Calu3 (cell line): ENCODE results near the gene SHFL. TPM values are rescaled to one million over a fixed set of nuclear protein-coding genes. Genes with fewer than 3 reads are reported as not detected.

Experiments used
- BruUV-seq: library from RNA; stranded (reverse); fragments of 400-500 nt; replicated peaks from 2 replicates; lab custom pipeline; 2021; lab: Mats Ljungman, UMichigan
- CTCF ChIA-PET: fragments of 300-600 bp; sonication (Branson Sonifier 250); formaldehyde crosslinking; loops from one replicate; lab custom pipeline; 2022; ENCODE audit warnings: antibody characterized with exemption; lab: Charles Lee
- DNase-seq: peaks from one replicate; pipeline ENCODE4 v3.0.0; 2022
- H3K27ac Mint-ChIP-seq: one replicate; pipeline ENCODE4 v1.8.0; 2022; ENCODE audit warnings: mixed read lengths; ENCODE audit not compliant: unreplicated experiment
- H3K27me3 Mint-ChIP-seq: one replicate; pipeline ENCODE4 v1.8.0; 2022; ENCODE audit warnings: mixed read lengths; ENCODE audit not compliant: unreplicated experiment
- H3K36me3 Mint-ChIP-seq: one replicate; pipeline ENCODE4 v1.8.0; 2022; ENCODE audit warnings: mild to moderate bottlenecking, moderate library complexity, mixed read lengths; ENCODE audit not compliant: insufficient read depth, unreplicated experiment
- H3K4me1 Mint-ChIP-seq: one replicate; pipeline ENCODE4 v1.8.0; 2022; ENCODE audit warnings: mild to moderate bottlenecking, low read depth, mixed read lengths; ENCODE audit not compliant: unreplicated experiment
- H3K4me3 Mint-ChIP-seq: one replicate; pipeline ENCODE4 v1.8.0; 2022; ENCODE audit warnings: mild to moderate bottlenecking, low read depth, moderate library complexity, mixed read lengths; ENCODE audit not compliant: unreplicated experiment
- H3K9me3 Mint-ChIP-seq: one replicate; pipeline ENCODE4 v1.8.0; 2022; ENCODE audit warnings: low read depth, mixed read lengths; ENCODE audit not compliant: unreplicated experiment
- CTCF ChIP-seq: fragments of 200-600 bp; IDR thresholded peaks from one replicate; pipeline ENCODE4 v1.8.0; 2022; ENCODE audit warnings: antibody characterized with exemption; ENCODE audit not compliant: unreplicated experiment
- intact Hi-C: fragments of 100-400 bp; cut with micrococcal nuclease; formaldehyde crosslinking; loops from one replicate; pipeline ENCODE4 v1.10.0; 2022; ENCODE audit not compliant: unreplicated experiment
- total RNA-seq: library from RNA; stranded (reverse); gene quantifications from 2 replicates; pipeline ENCODE4 v1.2.3, GENCODE V29; 2022

SHFL gene
- total RNA-seq, 1 experiment from 2014 or later: 37.3 TPM

- peak overlapping the region; percentile 68 for H3K27ac Mint-ChIP-seq
- intact Hi-C loops: no loop called here
- BruUV-seq: no TSS peak
- no peak for TF ChIP-seq CTCF
- H3K4me1 Mint-ChIP-seq: peaks cover 18% of the 10 kb centered on the region
- CTCF ChIA-PET: interaction anchor here (1.4 kb wide), 1 partner anchor 144 kb away, joined by 4 read pairs; no protein-coding TSS in a partner anchor
- peaks cover 51% of the 10 kb centered on the region for H3K36me3 Mint-ChIP-seq
- H3K9me3 Mint-ChIP-seq: no peaks in the 10 kb centered on the region
- H3K27me3 Mint-ChIP-seq: peaks cover 14% of the 10 kb centered on the region
- DNase-seq: no peak
- H3K4me3 Mint-ChIP-seq: peak overlapping the region; percentile 84
Observed at GRCh38 chr19:10107254-10107653, 21.1 kb downstream of the SHFL start.

GRCh38 chr19:10107817-10108367, 21.8 kb downstream of the SHFL start:
- CTCF ChIA-PET: no interaction called here
- H3K27ac Mint-ChIP-seq: no peak overlapping the region
- no TSS peak for BruUV-seq

GRCh38 chr19:10109528-10109927, 23.4 kb downstream of the SHFL start:
- no peak for TF ChIP-seq CTCF
- no TSS peak for BruUV-seq
- Mint-ChIP-seq H3K27ac (no peak overlapping the region), H3K4me3 (no peak overlapping the region), H3K4me1 (peaks cover 18% of the 10 kb centered on the region), H3K27me3 (peaks cover 13% of the 10 kb centered on the region), H3K36me3 (peaks cover 74% of the 10 kb centered on the region), H3K9me3 (no peaks in the 10 kb centered on the region)
- intact Hi-C loops: no loop called here
- DNase-seq: no peak
- CTCF ChIA-PET: no interaction called here

More at GRCh38 chr19:10107817-10108367, 21.8 kb downstream of the SHFL start:
- intact Hi-C loops: no loop called here
- TF ChIP-seq CTCF: no peak
- Mint-ChIP-seq H3K4me1 (peaks cover 18% of the 10 kb centered on the region), H3K27me3 (peaks cover 14% of the 10 kb centered on the region), H3K36me3 (peaks cover 58% of the 10 kb centered on the region), H3K9me3 (no peaks in the 10 kb centered on the region), H3K4me3 (peak overlapping the region; percentile 84)
- DNase-seq: no peak

GRCh38 chr19:10110076-10110971, 24.2 kb downstream of the SHFL start:
- peaks cover 18% of the 10 kb centered on the region for H3K4me1 Mint-ChIP-seq
- peaks cover 5% of the 10 kb centered on the region for H3K27me3 Mint-ChIP-seq
- BruUV-seq: no TSS peak
- intact Hi-C loops: loop anchor here (5.0 kb wide), 1 partner anchor 78 kb away; no protein-coding TSS in a partner anchor
- no peaks in the 10 kb centered on the region for H3K9me3 Mint-ChIP-seq
- CTCF ChIA-PET: no interaction called here
- TF ChIP-seq CTCF: no peak
- peaks cover 77% of the 10 kb centered on the region for H3K36me3 Mint-ChIP-seq
- no peak for DNase-seq
- H3K4me3 Mint-ChIP-seq: no peak overlapping the region
- peak overlapping the region; percentile 77 for H3K27ac Mint-ChIP-seq
